ENCODE results near the gene SECISBP2.

DNA sequence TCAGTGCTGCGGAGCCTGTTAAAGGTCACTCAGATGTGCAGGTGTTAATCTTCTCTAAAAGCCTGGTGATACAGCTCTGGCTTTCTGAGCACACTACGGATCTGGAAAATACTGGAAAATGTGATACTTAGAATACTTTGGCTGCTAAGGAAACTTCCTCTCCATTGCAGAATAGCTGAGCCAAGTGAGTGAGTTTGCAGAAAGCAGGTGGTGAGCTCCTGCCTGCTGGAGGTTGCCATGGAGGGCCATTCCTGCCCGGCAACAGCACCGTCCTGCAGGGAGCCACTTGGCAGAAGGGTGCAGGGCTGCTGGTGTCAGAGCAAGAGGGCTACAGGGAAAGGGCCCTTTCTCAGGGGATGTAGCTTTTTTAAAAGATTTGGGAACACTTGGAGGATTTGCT is 40.7 kb downstream of the SECISBP2 start:
- TF ChIP-seq, protein P1, sequence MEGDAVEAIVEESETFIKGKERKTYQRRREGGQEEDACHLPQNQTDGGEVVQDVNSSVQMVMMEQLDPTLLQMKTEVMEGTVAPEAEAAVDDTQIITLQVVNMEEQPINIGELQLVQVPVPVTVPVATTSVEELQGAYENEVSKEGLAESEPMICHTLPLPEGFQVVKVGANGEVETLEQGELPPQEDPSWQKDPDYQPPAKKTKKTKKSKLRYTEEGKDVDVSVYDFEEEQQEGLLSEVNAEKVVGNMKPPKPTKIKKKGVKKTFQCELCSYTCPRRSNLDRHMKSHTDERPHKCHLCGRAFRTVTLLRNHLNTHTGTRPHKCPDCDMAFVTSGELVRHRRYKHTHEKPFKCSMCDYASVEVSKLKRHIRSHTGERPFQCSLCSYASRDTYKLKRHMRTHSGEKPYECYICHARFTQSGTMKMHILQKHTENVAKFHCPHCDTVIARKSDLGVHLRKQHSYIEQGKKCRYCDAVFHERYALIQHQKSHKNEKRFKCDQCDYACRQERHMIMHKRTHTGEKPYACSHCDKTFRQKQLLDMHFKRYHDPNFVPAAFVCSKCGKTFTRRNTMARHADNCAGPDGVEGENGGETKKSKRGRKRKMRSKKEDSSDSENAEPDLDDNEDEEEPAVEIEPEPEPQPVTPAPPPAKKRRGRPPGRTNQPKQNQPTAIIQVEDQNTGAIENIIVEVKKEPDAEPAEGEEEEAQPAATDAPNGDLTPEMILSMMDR (conservative IDR thresholded peaks at IDR 0.05; ENCODE audit: low read depth, low read length) = no peak
- no peak for TF ChIP-seq EZH2phosphoT487 (IDR thresholded peaks at IDR 0.05; ENCODE audit: borderline replicate concordance, low read length)
- TF ChIP-seq EZH2 (IDR thresholded peaks at IDR 0.05; ENCODE audit: low read length, unreplicated experiment) = no peak

Measured in PC-3 (cell line).